SJCRH30 (cell line): ENCODE measurements around the gene TUBB. TPM values are rescaled to one million over a fixed set of nuclear protein-coding genes. Genes with fewer than 3 reads are reported as not detected.
A peak's percentile ranks its signal among the peaks of the same experiment; 100 is the strongest.

Source experiments
- DNase-seq, 2 experiments: peaks; one replicate each; pipeline ENCODE4 v3.0.0-alpha.2; 2015 to 2020
- H3K27ac ChIP-seq: fragments of 250-450 bp; sonication (Bioruptor Pico); 2 replicates; pipeline ENCODE4 v1.5.1; 2020; ENCODE audit warnings: mild to moderate bottlenecking, moderate library complexity
- H3K27me3 ChIP-seq: fragments of 250-450 bp; sonication (Bioruptor Pico); 2 replicates; pipeline ENCODE4 v1.5.1; 2020; ENCODE audit warnings: mild to moderate bottlenecking, moderate library complexity
- H3K36me3 ChIP-seq: fragments of 250-450 bp; sonication (Bioruptor Pico); 2 replicates; pipeline ENCODE4 v1.5.1; 2020; ENCODE audit warnings: mild to moderate bottlenecking, moderate library complexity
- H3K4me1 ChIP-seq: fragments of 250-450 bp; sonication (Bioruptor Pico); 2 replicates; pipeline ENCODE4 v1.5.1; 2020; ENCODE audit warnings: mild to moderate bottlenecking, moderate library complexity
- H3K4me3 ChIP-seq: fragments of 250-450 bp; sonication (Bioruptor Pico); 2 replicates; pipeline ENCODE4 v1.5.1; 2020; ENCODE audit warnings: mild to moderate bottlenecking, moderate library complexity
- H3K9me3 ChIP-seq: fragments of 250-450 bp; sonication (Bioruptor Pico); replicated peaks from 2 replicates; pipeline ENCODE4 v1.5.1; 2020; ENCODE audit warnings: mild to moderate bottlenecking, moderate library complexity
- total RNA-seq: library from RNA; depleted of rRNA; stranded (reverse); fragments of >200 nt; shearing (Covaris generic); gene quantifications from 2 replicates; pipeline ENCODE4 v1.2.3, GENCODE V29; 2014; rRNA removed

Gene TUBB
- total RNA-seq: 1,652 and 1,704 TPM in 2 replicates

- DNase-seq: peak; percentile 97 to 98
- Histone ChIP-seq H3K36me3 (peaks cover 43% of the 10 kb centered on the region), H3K4me1 (peaks cover 6% of the 10 kb centered on the region; the same call in 1 of the 2 replicates), H3K27ac (peak within 1 kb of the TSS; percentile 95), H3K9me3 (no peaks in the 10 kb centered on the region), H3K27me3 (no peaks in the 10 kb centered on the region), H3K4me3 (peak within 1 kb of the TSS; percentile 92)
Measured at GRCh38 chr6:30719791-30720737, at the start of gene TUBB. TUBB (plus strand) TSS chr6:30720352; CDS start chr6:30720507, 155 bp downstream.

- Histone ChIP-seq H3K4me1 (no peaks in the 10 kb centered on the region), H3K4me3 (no peak overlapping the region), H3K9me3 (no peaks in the 10 kb centered on the region), H3K36me3 (peaks cover 11% of the 10 kb centered on the region; the same call in 1 of the 2 replicates), H3K27me3 (no peaks in the 10 kb centered on the region), H3K27ac (no peak overlapping the region)
- no peak for DNase-seq
Measured at GRCh38 chr6:30670760-30671527, 49.2 kb upstream of the TUBB start.

DNA sequence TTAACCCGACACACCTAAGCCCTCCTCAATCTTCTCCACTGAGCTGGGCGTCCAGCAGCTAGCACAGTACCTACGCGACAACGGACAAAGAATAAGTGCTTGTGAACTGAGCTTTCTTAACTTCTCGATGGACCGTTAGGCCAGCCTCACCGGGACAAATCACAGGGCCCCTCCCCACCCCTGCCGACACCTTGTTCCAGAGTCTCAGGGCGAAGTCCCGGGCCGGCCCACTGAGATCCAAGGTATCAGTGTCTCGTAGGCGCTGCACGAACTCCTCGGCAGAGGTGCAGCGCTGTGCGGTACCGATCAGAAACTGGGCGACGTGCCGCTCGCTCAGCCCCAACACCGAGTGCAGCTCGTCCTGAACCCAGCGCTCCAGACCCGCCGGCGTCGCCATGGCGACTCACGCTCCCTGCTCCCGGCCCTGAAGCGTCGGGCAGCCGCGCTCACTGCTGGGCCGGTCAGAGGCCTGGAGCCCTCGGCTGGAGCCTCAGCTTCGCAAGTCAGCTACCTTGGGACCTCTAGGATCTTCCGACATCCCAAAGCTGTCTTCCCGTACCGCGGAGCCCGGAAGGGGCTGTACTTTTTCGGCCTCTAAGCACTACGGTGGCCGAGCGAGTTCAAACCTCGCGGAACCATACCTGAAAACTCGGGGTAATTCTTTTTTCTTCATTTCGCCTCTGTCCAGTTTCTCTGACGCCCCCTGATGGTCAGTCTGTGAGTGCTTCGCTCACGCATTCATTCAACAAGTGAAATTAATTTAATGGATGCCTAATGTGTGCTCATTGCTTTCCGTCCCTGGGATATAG lies 47.5 kb upstream of the TUBB start, which contains the start of gene DHX16:
TSS of gene DHX16 (minus strand) at position 562 of the 809 bp plus-strand sequence. CDS start at position 397, 165 bp downstream.
- H3K4me1 ChIP-seq: no peaks in the 10 kb centered on the region
- no peaks in the 10 kb centered on the region for H3K27me3 ChIP-seq
- H3K4me3 ChIP-seq: peak within 1 kb of the TSS; percentile 80
- H3K27ac ChIP-seq: peak within 1 kb of the TSS; percentile 13; the same call in 1 of the 2 replicates
- peaks cover 18% of the 10 kb centered on the region for H3K36me3 ChIP-seq
- DNase-seq: peak; percentile 94 to 97
- no peaks in the 10 kb centered on the region for H3K9me3 ChIP-seq

- no peaks in the 10 kb centered on the region for H3K4me1 ChIP-seq
- H3K27me3 ChIP-seq: no peaks in the 10 kb centered on the region
- H3K9me3 ChIP-seq: no peaks in the 10 kb centered on the region
- H3K27ac ChIP-seq: no peak overlapping the region
- no peak overlapping the region for H3K4me3 ChIP-seq
- H3K36me3 ChIP-seq: peaks cover 26% of the 10 kb centered on the region
- DNase-seq: no peak
Measured at GRCh38 chr6:30676660-30677285, 43.4 kb upstream of the TUBB start.

DNA sequence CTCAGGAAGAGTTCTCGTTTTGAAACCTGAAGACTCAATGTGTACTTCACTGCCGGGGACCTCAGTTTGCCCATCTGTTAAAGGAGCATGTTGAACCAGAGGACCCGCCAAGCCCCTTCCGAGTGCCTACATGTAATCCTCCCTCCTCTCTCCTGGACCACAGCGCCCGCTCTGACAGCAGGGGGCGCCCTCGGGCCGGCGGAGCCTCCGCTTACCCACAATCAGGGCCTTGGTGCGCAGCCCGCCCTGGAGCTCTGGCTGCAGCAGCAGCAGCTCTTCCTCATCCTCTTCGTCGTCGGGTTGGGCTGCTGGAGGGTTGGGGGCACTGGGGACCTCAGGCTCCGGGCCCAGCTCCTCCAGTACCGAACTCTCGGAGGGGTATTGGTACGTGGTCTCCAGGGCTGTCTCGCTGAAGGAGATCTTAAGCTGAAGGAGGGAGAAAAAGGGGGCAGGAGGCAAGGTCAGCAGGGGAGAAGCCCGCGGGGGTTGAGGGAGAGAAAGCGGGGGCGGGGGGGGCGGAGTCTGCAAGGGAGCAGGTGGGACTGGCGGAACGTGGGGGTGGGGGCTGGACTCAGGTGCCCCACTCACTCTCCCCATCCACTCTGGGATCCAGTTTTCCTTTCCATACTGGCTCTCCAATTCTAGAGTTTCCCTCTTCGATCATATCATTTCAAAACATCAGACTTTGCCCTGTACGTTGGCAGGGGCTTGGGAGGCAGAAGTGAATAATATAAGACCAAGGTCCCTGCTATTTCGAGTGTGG lies 41.0 kb upstream of the TUBB start:
- Histone ChIP-seq H3K4me3 (no peak overlapping the region), H3K36me3 (peaks cover 26% of the 10 kb centered on the region), H3K9me3 (no peaks in the 10 kb centered on the region), H3K27ac (no peak overlapping the region), H3K4me1 (peaks cover 15% of the 10 kb centered on the region), H3K27me3 (no peaks in the 10 kb centered on the region)
- peak; percentile 49 to 62 for DNase-seq

DNA sequence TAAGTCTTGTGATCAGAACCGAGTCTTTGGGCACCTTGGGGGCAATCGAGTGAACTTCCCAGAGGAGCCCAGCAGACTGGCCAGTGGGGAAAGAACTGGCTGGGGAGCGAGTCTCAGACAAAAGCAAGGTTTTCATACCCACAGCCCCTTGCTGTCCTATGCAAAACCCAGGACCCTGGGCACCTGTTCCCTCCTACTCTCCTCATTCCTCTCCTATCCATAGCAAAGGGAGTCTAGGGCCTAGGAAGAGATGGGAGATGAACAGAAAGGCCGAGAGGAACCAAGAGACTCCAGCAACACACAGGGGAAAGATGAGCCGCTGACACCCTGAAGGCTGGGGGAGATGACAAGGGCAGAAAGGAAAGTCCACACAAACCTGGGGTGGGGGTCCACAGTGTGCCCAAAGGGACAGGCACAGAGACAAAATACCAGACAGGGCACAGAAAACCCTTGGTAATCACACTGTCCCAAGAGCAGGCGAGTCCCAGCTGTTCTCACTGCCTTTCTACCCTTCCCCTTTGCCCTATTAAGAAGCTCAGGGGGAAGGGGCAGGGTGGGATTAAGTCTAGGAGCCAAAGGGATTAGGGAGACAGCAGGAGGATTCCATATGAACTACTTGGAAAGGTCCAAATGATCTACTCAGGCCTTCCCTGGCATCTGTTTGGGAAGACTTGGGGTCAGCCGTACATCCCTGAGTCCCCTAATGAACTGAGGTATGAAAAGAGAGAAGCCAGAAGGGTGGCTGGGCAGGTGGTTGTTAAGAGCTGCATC lies 40.2 kb upstream of the TUBB start:
- Histone ChIP-seq H3K27me3 (no peaks in the 10 kb centered on the region), H3K4me1 (peaks cover 16% of the 10 kb centered on the region), H3K4me3 (no peak overlapping the region), H3K9me3 (no peaks in the 10 kb centered on the region), H3K36me3 (peaks cover 26% of the 10 kb centered on the region), H3K27ac (no peak overlapping the region)
- no peak for DNase-seq

- Histone ChIP-seq H3K4me1 (peaks cover 24% of the 10 kb centered on the region), H3K27ac (no peak overlapping the region), H3K36me3 (peaks cover 20% of the 10 kb centered on the region)
Measured at GRCh38 chr6:30681766-30682142, 38.4 kb upstream of the TUBB start.

DNA sequence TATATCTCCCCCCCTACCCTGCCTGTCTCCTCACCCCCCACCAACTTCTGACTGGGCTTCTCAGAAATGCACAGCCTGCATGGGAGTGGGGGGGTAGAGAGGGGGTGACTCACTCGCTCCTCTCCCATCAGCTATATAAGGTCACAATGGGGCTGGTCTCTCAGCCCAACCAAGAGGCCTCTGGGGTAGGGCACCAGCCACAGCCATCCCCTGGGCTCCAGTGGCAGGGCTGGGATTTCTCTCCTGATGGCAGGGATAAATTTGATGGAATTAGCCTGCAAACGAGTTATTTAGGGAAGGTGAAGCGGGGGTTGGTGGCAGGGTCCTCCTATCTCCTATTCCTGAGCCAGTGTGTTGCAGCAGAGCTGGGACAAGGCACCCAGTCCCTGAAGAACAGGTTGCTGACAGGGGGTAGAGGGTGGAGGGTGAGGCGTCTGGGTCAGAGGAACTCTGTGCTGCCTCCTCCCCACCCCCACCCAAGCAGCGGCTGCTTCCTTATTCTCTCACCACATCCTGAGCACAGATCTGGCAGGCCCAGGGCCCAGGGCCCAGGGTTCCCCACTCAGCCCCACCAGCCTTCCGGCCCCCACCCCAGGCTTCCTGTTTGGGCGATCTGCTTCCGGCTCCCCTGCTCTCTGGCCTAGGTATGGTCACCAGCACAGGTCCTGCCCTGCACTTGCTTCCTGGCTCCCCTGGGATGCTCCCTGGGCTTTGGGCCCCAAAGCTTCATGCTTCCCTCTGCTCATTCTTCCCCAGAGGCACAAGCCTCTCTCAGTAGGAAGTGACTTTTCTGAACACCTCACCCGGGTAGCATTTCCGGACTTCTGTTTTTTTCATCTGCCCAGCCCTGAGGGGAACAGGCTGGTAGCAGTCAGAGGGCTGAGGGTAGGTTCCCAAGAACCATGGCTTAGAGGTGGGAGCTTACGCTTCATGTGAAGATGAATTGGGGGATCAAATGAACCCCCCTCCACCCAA lies 37.7 kb upstream of the TUBB start:
- Histone ChIP-seq H3K36me3 (peaks cover 16% of the 10 kb centered on the region), H3K9me3 (no peaks in the 10 kb centered on the region), H3K27ac (no peak overlapping the region; the same call in 1 of the 2 replicates), H3K4me1 (peaks cover 24% of the 10 kb centered on the region), H3K4me3 (peak overlapping the region; percentile 45), H3K27me3 (no peaks in the 10 kb centered on the region)
- DNase-seq: peak; percentile 42 to 48

More at GRCh38 chr6:30681766-30682142, 38.4 kb upstream of the TUBB start:
- no peak overlapping the region for H3K4me3 ChIP-seq
- H3K9me3 ChIP-seq: no peaks in the 10 kb centered on the region
- H3K27me3 ChIP-seq: no peaks in the 10 kb centered on the region
- DNase-seq: no peak

DNA sequence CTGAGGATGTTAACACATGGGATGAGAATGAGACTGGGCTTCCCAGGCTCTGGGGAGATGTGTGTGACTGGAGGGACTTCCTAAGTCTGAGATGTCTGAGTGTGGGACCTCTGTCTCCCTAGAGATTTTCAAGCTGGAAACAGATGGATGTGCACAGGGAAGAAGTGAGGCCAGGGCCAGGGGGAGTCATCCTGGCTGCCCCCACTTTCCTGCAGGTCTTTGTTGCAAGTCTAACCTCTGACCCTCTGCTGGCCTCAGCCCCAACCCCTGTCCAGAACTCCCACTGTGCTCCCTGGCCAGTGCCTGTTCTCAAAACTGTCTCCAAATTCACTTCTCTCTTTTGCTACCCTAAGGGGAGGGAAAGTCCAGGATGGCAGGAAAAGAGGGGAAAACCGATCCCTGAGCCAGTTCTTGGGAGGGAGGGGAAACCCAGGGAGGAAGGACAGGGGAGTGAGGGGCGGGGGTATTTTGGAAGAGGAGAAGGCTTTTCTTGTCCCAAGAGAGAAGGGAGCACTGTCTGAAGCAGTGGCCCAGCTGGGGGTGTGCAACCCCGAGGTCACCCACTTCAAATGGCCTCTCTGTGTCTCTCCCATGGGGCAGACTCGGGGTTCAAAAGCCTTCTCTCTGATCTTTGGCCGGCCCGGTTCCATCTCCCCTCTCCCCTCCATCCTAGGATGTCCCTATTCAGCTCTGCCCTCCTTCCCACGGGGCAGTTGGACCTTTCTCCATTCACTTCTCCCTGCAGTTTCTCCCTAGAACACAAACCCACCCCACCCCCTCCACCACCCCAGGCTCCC lies 36.8 kb upstream of the TUBB start:
- DNase-seq: no peak
- H3K4me3 ChIP-seq: peak overlapping the region; percentile 45
- H3K9me3 ChIP-seq: no peaks in the 10 kb centered on the region
- H3K27ac ChIP-seq: no peak overlapping the region; the same call in 1 of the 2 replicates
- peaks cover 7% of the 10 kb centered on the region for H3K36me3 ChIP-seq
- H3K4me1 ChIP-seq: peaks cover 26% of the 10 kb centered on the region
- no peaks in the 10 kb centered on the region for H3K27me3 ChIP-seq

GRCh38 chr6:30683980-30684338 lies 36.2 kb upstream of the TUBB start:
- no peak for DNase-seq
- peak overlapping the region; percentile 45 for H3K4me3 ChIP-seq

More at GRCh38 chr6:30683980-30684338, 36.2 kb upstream of the TUBB start:
- Histone ChIP-seq H3K9me3 (no peaks in the 10 kb centered on the region), H3K27ac (no peak overlapping the region), H3K27me3 (no peaks in the 10 kb centered on the region), H3K4me1 (peaks cover 30% of the 10 kb centered on the region), H3K36me3 (peaks cover 2% of the 10 kb centered on the region)
